DOHH2 (cell line): Measurements from ENCODE around the gene PPM1H.

ENCODE experiments used
- EZH2phosphoT487 ChIP-seq: fragments of 200-600 bp; sonication (generic); IDR thresholded peaks from 2 replicates; pipeline ENCODE4 v1.6.1; 2017; ENCODE audit warnings: borderline replicate concordance, mild to moderate bottlenecking, antibody characterized with exemption, low read length, moderate library complexity, mixed read lengths
- TF ChIP-seq, protein P1 (sequence below): fragments of 200-600 bp; sonication (generic); IDR thresholded peaks from one replicate; pipeline ENCODE4 v1.5.1; 2014; ENCODE audit warnings: antibody characterized with exemption, mild to moderate bottlenecking, low read depth, low read length; ENCODE audit not compliant: poor library complexity, severe bottlenecking

DNA sequence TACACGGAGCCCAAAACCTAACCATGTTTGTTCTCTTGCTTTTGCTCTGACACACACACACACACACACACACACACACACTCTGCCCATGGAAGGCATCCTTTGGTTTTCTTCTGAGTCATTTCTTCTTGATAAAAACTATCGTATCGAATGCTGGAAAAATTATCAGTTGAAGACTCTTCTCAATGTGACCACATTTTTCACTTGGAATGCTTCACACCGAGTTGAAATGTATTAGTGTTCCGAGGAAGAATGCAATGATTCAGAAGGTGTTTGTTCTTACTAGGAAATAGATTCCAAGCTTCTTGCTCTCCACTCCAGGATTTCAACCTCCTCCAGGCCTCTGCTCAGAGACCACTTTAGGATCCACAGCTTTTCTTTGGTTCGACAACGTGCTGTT, 242.1 kb downstream of the PPM1H start:
- TF ChIP-seq, protein P1, sequence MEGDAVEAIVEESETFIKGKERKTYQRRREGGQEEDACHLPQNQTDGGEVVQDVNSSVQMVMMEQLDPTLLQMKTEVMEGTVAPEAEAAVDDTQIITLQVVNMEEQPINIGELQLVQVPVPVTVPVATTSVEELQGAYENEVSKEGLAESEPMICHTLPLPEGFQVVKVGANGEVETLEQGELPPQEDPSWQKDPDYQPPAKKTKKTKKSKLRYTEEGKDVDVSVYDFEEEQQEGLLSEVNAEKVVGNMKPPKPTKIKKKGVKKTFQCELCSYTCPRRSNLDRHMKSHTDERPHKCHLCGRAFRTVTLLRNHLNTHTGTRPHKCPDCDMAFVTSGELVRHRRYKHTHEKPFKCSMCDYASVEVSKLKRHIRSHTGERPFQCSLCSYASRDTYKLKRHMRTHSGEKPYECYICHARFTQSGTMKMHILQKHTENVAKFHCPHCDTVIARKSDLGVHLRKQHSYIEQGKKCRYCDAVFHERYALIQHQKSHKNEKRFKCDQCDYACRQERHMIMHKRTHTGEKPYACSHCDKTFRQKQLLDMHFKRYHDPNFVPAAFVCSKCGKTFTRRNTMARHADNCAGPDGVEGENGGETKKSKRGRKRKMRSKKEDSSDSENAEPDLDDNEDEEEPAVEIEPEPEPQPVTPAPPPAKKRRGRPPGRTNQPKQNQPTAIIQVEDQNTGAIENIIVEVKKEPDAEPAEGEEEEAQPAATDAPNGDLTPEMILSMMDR = no peak
- no peak for TF ChIP-seq EZH2phosphoT487
